Activated T-helper 9 cell treated with anti-CD3 and anti-CD28 coated beads, Interleukin-2, amount 50 U/mL, for 16 hours (primary cell): ENCODE measurements around the gene MTIF3.
"Not testable (repeated sequence)": the region's sequence is repeated elsewhere in the genome, so short reads cannot be mapped to it uniquely, and the experiment has no call there.

ENCODE experiments used
- DNase-seq: peaks from one replicate; pipeline ENCODE4 v3.0.0-alpha.2; 2020; ENCODE audit warnings: low read depth

The MTIF3 gene

GRCh38 chr13:27411341-27411740, 39.0 kb downstream of the MTIF3 start:
- DNase-seq = no peak

DNA sequence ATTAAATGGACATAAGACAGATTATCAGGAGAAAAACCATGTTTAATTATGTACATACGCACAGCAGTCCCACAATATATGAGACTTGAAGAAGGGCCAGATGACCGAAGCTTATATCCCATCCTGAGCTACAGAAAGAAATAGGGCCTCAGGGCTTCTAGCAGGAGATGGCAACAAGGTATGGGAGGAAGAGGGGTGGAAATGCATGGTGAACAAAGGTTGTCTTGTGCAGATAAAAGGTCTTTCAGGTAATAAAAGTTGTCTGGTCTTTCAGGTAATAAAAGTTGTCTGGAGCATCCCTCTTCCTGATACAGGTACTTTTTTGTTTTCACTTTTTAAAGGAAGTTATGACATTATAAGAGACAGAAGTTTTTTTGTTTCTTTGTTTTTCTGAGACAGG, 41.4 kb downstream of the MTIF3 start:
- DNase-seq = no peak

GRCh38 chr13:27408074-27408473, 42.3 kb downstream of the MTIF3 start:
- DNase-seq = no peak

GRCh38 chr13:27406178-27406939, 44.0 kb downstream of the MTIF3 start:
- DNase-seq = no peak

- DNase-seq = no peak
Observed at GRCh38 chr13:27405546-27406134, 44.7 kb downstream of the MTIF3 start.

- no peak for DNase-seq
Observed at GRCh38 chr13:27404680-27405079, 45.7 kb downstream of the MTIF3 start.

DNA sequence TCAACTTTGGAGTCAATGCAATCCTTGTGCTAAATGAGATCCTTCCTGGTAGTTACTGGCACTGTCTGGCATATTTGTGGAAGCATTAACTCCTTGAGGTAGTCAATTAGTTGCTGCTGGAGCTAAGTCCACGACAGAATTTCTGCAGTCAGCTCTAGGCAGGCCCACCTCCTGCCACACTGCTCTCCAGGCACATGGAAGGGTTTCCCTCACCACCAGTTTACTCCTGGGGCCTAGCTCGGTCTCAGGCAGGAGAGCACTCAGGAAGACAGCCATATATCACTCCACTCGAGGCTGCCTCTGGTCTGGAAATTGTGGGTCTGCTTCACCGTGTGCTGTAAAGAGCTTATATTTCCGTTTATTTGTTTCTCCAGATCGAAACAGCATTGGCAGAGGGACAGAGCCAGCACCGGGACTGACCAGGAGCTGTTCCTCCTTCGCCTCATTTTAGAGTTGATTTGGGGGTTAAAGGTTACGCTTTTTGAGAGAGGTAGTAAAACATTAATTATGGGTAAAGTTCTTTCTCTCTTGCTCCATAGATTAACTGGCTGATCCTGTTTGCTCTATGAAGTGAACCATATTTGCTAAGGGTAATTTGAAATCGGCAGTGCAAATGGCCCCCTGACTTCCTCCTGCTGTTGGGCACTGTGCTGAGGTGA, 46.5 kb downstream of the MTIF3 start:
- no peak for DNase-seq

DNA sequence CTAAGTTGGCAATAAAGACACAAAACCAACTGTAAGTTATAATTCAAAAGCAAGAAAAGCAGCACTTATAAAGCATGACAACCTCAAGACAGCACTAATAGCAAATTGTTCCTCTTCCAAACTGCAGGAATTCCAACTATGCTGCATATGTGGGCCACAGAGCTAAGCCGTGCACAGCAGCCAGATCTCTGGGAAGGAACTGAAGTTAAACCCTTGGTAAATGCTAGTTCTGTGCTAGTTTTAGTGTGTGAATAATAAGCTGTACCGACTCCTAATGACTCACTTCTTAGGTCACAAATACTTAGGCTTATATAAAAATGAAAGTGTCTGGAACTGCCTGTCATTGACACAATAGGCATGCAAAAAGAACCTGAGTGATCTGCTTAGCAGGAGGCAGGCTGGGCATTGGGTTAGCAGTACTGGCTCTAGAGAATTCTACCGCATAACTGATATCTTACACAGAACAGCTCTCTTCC, 47.1 kb downstream of the MTIF3 start:
- no peak for DNase-seq

GRCh38 chr13:27401210-27401609, 49.2 kb downstream of the MTIF3 start:
- no peak for DNase-seq

DNA sequence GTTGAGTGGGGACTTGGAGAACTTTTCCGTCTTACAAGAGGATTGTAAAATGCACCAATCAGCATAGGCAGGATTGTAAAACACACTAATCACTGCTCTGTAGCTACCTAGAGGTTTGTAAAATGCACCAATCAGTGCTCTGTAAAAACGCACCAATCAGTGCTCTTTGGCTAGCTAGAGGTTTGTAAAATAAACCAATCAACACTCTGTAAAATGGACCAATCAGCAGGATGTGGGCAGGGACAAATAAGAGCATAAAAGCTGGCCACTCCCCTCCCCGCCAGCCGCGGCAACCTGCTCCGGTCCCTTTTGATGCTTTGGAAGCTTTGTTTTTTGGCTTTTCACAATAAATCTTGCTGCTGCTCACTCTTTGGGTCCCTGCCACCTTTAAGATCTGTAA, 50.0 kb downstream of the MTIF3 start:
- not testable (repeated sequence) for DNase-seq

GRCh38 chr13:27398360-27398759, 52.0 kb downstream of the MTIF3 start:
- DNase-seq = no peak

DNA sequence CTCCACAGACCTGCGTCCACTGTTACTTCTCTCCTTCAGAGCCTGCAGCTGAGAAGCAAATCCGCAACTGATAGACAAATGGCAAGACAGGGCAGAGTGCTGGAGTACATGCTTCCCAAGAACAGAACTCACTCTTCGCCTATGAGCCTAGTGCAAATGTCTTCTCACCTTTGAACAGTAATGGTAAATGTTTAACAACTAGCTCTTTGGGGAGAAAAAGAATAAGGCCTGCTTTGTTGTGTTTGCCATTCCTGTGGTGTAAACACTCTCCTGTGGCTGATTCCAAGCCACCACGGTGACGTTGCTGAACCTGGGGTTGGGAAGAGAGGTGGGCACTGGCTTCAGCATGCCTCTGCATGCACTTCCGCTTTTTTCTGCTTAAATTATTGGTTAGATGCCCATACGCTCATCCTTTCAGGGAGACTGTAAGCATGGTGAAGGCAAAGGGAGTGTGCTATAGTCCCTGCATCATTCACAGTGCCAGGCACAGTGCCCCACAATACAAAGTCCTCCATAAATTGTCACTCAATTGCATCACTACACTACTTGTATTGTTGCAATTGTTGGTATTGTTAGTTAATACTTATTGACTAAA, 54.0 kb downstream of the MTIF3 start:
- DNase-seq = no peak

DNA sequence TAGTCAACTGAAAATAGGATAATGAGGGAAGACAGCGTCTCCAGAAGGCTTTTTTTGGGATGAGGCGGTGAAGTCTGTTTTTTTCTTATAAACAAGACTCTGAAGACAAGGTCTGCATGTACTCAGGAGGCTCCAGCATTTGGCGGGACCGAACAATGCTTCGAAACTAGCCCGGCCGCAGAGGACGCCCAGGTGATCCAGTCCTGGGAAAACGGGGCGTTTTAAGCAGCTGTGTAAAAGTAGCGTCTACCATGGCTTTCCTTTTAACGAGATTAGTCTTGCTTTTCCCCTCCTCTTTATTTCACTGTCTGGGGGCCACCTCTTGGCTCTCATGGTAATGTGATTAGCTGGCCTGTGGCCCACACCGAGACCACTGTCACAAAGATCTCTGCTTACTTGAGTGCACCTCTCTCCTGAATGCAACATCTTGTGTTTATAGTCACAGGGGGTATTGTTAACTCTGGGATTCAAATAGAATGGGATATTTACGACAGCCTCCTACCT, 55.3 kb downstream of the MTIF3 start:
- DNase-seq = no peak

DNA sequence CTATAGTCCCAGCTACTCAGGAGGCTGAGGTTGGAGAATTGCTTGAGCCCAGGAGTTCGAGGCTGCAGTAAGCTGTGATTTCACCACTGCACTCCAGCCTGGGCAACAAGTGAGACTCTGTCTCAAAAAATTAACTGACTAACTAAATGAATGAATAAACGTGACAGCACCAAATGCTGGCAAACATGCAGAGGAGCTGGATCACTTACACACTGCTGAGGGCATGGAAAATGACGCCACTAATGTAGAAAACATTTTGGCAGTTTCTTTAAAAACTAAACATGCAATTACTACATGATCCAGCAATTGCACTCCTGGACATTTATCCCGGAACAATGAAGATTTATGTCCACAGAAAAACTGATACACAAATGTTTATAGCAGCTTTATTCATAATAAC, 57.3 kb downstream of the MTIF3 start:
- no peak for DNase-seq

DNA sequence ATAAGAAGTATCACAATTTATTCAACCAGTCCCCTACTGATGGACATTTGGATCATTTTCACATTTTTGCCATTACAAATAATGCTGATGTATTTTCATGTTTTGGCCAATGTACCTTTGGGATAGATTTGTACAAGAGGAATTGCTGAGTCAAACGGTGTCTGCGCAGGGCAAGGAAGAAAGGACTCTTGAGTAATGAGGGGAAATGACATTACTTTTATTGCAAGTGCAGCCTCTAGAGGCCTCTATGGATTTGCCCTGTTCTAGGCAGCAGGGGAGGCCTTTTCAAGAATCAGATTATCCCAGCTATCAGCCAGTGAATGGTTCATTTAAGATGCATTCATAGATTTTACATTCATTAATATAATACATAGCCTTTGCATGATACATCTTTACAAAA, 58.9 kb downstream of the MTIF3 start:
- DNase-seq = no peak

- no peak for DNase-seq
Observed at GRCh38 chr13:27389891-27390290, 60.5 kb downstream of the MTIF3 start.

DNA sequence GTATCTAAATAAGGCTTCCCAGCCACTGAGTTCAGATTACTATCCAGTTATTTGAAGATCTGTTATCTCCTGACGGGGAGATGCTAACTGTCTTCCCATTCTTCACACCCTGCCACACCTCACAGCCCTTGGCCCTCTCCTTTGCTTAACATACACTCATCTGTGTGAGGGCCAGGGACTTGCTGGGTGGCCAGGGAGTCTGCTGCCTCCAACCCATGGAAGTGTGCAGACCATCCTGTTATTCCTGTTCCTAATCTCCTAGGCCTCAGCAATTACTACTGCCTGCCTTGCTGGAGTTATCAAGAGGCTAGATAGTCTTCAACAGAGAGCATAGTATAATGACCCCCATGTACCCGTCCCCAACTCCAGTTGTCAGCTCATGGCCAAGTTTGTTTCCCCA, 62.1 kb downstream of the MTIF3 start:
- DNase-seq = no peak
